GM12872 (cell line): ENCODE data around the gene KHDC4.

Experiments
- TF ChIP-seq, protein P1 (sequence below): IDR thresholded peaks from 3 replicates; pipeline ENCODE4 v1.5.1; 2011; ENCODE audit warnings: low read depth, mild to moderate bottlenecking, low read length, moderate library complexity; ENCODE audit not compliant: insufficient read depth

The KHDC4 gene

DNA sequence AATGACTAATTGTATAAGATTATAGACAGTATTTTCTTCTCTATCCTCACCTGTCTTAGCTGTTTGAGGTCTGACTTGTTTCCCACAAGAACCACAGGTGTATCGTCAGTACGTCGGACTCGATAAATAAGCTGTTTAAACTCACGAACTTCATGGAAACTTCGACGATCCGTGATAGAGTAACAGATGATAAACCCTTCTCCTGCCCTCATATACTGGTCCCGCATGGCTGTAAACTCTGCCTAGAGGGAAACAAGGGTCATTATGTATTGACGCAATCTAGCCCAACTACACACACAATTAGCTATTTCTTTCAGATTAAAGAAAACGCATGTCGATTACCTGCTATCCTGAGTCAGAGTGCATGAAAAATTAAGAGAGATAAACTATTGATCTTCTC is 30.0 kb downstream of the KHDC4 start:
- TF ChIP-seq, protein P1, sequence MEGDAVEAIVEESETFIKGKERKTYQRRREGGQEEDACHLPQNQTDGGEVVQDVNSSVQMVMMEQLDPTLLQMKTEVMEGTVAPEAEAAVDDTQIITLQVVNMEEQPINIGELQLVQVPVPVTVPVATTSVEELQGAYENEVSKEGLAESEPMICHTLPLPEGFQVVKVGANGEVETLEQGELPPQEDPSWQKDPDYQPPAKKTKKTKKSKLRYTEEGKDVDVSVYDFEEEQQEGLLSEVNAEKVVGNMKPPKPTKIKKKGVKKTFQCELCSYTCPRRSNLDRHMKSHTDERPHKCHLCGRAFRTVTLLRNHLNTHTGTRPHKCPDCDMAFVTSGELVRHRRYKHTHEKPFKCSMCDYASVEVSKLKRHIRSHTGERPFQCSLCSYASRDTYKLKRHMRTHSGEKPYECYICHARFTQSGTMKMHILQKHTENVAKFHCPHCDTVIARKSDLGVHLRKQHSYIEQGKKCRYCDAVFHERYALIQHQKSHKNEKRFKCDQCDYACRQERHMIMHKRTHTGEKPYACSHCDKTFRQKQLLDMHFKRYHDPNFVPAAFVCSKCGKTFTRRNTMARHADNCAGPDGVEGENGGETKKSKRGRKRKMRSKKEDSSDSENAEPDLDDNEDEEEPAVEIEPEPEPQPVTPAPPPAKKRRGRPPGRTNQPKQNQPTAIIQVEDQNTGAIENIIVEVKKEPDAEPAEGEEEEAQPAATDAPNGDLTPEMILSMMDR, result no peak

DNA sequence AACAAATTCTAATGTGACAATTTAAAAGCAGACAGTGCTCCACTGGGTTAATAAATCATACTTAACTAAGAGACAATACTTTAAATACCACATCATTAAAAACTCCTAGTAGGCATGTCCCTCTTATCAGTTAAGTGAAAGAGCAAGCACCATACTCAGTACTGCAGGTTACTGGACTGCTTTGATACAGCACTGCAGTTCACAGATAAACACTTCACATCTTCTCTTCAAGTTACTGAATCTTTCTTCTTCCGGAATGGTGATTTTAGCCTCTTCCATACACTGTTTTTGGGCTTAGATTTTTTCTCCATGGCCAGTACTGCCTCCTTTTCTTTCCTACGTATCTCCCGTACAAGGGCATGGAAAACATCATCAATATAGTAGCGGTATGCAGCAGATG is 34.1 kb downstream of the KHDC4 start:
- TF ChIP-seq, protein P1, result no peak

DNA sequence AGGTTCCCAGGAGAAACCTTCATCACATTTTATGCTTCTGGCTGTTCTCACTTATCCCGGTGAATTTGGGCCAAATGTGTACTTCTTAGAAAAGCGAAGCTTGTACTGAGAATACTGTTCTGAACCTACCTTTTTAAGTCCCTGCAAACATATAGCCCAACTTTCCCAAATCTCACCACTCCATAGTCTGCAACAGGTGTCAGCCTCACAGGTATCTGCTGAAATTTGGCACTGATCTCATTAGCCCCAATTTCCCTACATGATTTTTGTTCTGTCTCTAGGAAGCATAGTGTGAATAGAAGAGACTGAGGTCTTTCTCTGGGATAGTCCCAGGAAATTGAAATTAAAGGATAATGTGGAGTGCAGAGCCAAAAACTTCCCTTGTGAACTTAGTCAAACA is 34.5 kb downstream of the KHDC4 start:
- TF ChIP-seq, protein P1, result no peak

DNA sequence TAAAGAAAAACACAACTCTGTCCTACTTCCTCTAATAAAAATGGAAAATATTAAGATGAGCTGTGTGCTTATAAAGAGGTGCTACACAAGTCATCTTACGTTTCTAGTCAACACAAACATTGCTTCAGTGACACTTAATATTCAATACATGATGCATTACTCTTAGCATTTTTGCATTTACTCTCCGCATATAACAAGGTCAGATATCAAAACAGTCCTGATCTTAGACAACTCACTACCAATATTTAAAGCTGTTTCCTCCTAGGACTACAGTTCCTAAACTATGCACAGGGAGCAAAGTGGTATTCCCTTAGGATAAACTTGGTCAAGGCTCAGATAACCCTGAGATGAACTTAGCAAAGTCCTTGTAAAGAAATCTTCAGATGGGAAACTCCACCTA is 35.3 kb downstream of the KHDC4 start:
- TF ChIP-seq, protein P1, result no peak

DNA sequence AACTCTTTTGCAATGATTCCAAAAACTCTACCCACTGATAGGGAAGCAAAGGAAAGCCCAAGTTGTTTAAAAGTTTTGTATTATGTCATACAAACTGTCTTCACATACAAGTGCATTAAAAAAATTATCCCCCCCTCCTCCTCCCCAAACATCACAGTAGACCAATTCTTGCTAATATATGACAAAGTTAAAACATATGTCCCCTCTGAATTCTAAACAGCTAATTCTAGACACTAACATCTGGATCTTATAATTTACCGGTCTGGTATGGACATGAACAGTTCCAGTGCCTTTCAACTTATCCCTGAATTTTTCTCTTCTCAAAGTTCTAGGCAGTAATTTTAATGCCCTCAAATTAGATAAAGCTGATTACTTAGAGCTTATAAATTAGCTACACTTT is 36.5 kb downstream of the KHDC4 start:
- TF ChIP-seq, protein P1, result no peak

DNA sequence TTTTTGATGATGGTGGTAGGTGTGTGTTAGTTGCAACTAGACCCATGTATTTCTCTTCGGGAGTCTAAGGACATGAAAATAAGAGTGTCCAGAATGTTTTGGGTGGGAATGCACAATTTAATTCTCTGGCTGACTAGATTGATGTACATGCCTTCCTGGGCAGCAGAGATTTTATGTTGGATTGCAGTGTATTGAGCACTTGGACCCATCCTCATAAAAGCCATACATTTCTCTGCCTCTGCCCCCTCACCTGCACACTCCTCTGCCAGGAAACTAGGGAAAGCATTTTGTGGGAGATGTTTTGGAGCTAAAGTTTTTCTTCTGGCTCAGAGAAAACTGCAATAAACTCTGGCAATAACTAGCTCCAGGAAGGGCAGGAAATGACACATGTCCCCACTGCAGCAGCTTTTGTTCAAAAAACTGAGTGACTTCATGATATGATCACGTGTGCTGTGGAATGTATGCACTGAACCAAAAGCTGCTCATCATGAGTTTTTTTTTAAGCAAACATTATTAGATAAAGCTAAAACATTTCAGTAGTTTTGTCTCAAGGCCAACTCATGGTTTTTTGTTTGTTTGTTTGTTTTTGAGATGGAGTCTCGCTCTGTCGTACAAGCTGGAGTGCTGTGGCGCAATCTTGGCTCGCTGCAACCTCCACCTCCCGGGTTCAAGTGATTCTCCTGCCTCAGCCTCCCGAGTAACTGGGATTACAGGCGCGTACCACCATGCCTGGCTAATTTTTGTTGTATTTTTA is 40.6 kb downstream of the KHDC4 start:
- TF ChIP-seq, protein P1, result no peak

DNA sequence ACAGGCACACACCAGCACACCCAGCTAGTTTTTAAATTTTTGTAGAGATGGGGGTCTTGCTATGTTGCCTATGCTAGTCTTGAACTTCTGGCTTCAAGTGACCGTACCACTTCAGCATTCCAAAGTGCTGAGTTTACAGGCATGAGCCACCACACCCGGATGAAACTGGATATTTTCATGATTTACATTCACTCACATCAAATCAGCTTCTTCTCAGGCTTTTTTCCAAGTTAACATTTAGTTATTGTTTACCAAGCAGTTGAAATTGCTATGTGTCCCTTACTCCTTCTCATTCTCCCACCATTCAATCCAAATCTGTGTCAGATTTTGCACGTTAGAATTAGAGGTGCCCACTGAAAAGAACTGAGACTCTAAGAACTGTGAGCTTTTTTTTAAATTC is 41.4 kb downstream of the KHDC4 start:
- TF ChIP-seq, protein P1, result no peak
